GM21786 (cell line): ENCODE measurements around the gene PRRX1.

Experiments
- ATAC-seq: cut with Tn5 transposase; IDR thresholded peaks from one replicate; pipeline ENCODE4 v1.9.1; 2021; ENCODE audit not compliant: unreplicated experiment

Gene PRRX1

GRCh38 chr1:170714938-170715337 lies 51.0 kb downstream of the PRRX1 start:
- ATAC-seq, result no peak

GRCh38 chr1:170716835-170717429 lies 53.0 kb downstream of the PRRX1 start:
- ATAC-seq, result no peak

- no peak for ATAC-seq
These were observed 56.7 kb downstream of the PRRX1 start for GRCh38 chr1:170720661-170721060.

- ATAC-seq, result no peak
These were observed 57.7 kb downstream of the PRRX1 start for GRCh38 chr1:170721621-170722020.

- no peak for ATAC-seq
These were observed 59.6 kb downstream of the PRRX1 start for GRCh38 chr1:170723518-170723917.

GRCh38 chr1:170725326-170725725 lies 61.4 kb downstream of the PRRX1 start:
- ATAC-seq, result no peak

GRCh38 chr1:170727963-170728362 lies 64.0 kb downstream of the PRRX1 start:
- no peak for ATAC-seq

GRCh38 chr1:170729225-170730002 lies 65.5 kb downstream of the PRRX1 start:
- no peak for ATAC-seq

GRCh38 chr1:170730014-170730413 lies 66.1 kb downstream of the PRRX1 start:
- ATAC-seq, result no peak

GRCh38 chr1:170730438-170730837 lies 66.5 kb downstream of the PRRX1 start:
- ATAC-seq, result no peak

- ATAC-seq, result no peak
These were observed 67.8 kb downstream of the PRRX1 start for GRCh38 chr1:170731566-170732251.

- no peak for ATAC-seq
These were observed 68.3 kb downstream of the PRRX1 start for GRCh38 chr1:170732252-170732588.

- no peak for ATAC-seq
These were observed 70.7 kb downstream of the PRRX1 start for GRCh38 chr1:170734412-170735175.

- no peak for ATAC-seq
These were observed 71.7 kb downstream of the PRRX1 start for GRCh38 chr1:170735366-170736263.

GRCh38 chr1:170739803-170740202 lies 75.9 kb downstream of the PRRX1 start:
- ATAC-seq, result no peak

- ATAC-seq, result no peak
These were observed 77.7 kb downstream of the PRRX1 start for GRCh38 chr1:170741678-170742077.

- ATAC-seq, result no peak
These were observed 78.7 kb downstream of the PRRX1 start for GRCh38 chr1:170742600-170742999.

GRCh38 chr1:170743083-170743482 lies 79.2 kb downstream of the PRRX1 start:
- ATAC-seq, result no peak

- ATAC-seq, result no peak
These were observed 85.6 kb downstream of the PRRX1 start for GRCh38 chr1:170749549-170749948.

GRCh38 chr1:170749959-170750358 lies 86.0 kb downstream of the PRRX1 start:
- ATAC-seq, result no peak
